GM19463 (cell line): ENCODE measurements around the gene SLC35E1.

Experiments used
- ATAC-seq: cut with Tn5 transposase; IDR thresholded peaks from one replicate; pipeline ENCODE4 v1.9.1; 2021; ENCODE audit warnings: mild to moderate bottlenecking, moderate library complexity; ENCODE audit not compliant: unreplicated experiment

SLC35E1 gene

GRCh38 chr19:16599655-16600346 lies 27.6 kb upstream of the SLC35E1 start:
- no peak for ATAC-seq

GRCh38 chr19:16598848-16599247 lies 26.6 kb upstream of the SLC35E1 start:
- ATAC-seq = no peak

DNA sequence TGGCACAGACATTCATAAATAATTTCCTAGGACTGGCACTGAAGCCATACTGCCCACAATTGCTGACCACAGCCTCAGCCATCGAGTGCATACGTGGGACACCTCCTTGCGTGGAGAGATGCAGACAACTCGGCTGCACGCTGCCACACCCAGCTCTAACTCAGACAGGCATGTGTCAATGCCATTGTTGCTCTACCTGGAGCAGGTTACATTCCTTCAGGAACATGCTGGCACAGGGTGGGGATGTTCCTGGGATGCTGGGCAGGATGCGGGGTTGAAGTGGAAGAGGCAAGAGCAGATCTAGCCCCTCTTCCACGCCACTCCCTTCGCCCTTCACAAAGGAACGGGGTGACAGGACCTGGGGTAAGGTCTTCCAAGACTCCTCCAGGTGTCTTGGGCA lies 24.2 kb upstream of the SLC35E1 start:
- ATAC-seq = no peak

DNA sequence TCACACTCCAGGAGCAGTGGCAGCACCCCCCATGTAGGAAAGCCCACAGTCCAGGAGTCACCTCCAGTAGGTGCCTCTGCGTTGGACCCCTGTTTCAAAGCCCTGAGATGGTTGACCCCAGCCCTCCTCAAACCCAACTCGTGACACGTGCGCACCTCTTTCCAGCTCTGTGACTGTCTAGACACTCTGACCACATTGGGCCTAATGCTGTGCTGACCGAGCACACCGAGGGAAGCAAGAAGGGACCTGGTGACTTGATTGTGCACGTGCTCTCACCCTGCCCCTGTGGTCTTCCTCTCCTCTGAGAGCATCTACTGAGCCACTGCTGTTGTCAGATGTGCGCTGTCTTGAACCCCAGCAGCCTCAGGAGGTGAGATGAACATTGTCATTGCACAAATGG lies 22.9 kb upstream of the SLC35E1 start:
- no peak for ATAC-seq

DNA sequence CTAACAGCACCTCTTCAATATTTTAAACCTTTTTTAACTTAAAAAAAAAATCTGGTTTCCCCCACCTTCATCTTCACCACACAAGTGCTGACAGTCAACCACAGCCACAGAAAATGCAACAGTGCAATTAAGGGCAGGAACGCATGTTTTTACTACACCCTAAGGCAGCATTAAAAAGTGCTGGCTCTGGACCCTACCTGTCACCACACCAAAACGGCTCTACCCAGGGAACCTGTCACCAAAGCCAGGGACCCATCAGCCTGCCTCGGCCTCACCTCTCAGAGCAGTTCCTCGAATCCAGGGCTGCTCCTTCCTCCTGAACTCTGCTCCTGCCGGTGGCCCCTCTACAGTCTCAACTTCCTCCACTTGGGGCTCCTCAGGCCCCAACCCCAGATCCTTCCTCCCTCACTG lies 22.5 kb upstream of the SLC35E1 start:
- ATAC-seq = no peak

DNA sequence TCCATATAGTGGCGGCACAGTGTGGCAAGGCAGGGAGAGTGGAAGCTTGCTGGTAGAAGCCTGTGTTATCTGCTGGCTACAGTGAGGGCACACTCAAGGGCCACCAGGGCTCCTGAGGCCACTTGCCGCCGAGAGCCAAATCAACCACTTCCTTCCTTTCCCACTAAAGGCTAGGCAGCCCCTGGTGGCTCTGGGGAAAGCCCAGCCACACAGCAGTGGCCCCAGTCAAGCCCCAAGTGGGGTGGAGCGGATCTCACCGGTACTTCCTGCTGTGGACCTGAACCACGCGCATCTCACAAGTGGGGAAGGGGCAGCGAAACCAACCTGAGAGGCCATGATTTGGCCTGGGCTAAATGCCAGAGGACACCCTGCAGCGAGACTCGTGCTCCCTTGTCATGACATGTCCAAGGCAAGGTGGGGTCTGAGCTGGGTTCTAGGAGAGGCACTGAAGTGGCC lies 21.9 kb upstream of the SLC35E1 start:
- ATAC-seq = no peak

- ATAC-seq = no peak
Measured at GRCh38 chr19:16593181-16593580, 21.0 kb upstream of the SLC35E1 start.

- ATAC-seq = no peak
Measured at GRCh38 chr19:16591803-16592556, 19.8 kb upstream of the SLC35E1 start.

- ATAC-seq = no peak
Measured at GRCh38 chr19:16590876-16591802, 18.9 kb upstream of the SLC35E1 start.

DNA sequence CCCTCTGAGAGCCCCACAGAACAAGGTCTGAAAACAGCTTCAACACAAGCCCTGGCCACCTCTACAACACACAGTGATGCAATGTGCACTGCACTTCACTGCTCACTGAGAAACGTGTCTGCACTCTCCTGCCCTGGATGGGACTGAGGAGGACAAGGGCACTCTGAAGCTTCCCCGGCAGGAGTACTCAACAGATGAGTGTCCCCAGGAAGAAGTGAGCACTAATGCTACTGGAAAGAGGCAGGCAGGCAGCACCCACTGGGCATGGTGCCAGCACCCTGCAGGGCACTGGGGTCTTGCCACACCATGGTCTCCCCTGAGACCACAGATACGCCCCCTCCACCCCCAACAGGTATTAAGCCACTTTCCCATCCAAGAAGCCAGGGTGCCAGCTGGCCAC lies 17.7 kb upstream of the SLC35E1 start:
- no peak for ATAC-seq

DNA sequence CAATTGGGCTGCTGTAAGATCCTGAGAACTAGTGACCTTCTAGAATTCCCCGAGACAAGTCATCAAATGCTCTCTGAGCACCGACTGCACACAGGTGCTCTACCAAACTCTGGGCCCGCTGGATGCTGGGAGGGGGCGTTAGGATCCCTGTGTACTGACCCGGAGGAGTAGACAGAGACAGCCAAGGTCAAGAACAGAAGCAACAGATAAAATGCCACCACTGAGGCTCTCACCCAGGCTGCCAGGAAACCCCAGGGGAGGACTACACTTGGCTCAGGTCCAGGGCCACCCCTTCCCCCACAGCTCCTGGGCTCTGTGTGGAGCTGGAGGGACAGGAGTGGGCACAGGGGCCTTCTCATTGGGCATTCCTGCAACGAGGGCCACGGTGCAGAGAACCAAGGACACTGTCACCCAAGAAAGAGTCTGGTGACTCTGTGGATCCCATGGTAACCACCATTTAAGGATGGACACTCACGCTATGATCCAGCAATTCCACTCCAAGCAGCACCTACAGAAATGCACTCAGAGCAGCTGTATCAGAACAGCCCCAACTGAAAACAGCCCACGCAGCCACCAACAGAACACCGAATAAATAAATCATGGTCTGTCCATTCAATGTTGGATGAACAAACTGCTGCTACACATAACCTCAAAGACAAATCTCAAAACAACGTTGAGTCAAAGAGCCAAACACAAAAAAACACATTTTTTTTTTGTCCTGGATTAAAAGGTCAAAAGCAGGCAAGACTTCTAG lies 16.8 kb upstream of the SLC35E1 start:
- ATAC-seq = peak; percentile 1

GRCh38 chr19:16587833-16588823 lies 15.9 kb upstream of the SLC35E1 start:
- ATAC-seq = peak; percentile 46

- ATAC-seq = no peak
Measured at GRCh38 chr19:16586991-16587832, 15.0 kb upstream of the SLC35E1 start.

DNA sequence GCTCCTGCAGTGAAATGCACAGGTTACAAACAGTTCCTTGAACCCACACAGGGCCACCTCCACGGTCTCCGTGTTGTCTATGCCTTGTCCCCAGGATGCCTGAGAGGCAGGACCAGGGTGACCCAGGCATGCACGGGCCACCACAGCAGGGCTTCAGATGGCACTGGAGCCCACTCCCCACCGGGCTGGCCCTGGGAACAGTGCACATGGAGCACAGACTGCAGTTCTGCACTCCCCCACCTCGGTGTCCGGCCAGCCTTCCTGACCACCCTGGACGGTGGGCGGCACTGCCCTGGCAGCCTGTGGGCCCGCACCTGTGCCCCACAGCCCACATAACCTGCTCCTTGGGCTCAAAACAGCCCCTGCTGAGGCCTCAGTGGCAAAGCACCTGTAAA lies 14.3 kb upstream of the SLC35E1 start:
- ATAC-seq = no peak

DNA sequence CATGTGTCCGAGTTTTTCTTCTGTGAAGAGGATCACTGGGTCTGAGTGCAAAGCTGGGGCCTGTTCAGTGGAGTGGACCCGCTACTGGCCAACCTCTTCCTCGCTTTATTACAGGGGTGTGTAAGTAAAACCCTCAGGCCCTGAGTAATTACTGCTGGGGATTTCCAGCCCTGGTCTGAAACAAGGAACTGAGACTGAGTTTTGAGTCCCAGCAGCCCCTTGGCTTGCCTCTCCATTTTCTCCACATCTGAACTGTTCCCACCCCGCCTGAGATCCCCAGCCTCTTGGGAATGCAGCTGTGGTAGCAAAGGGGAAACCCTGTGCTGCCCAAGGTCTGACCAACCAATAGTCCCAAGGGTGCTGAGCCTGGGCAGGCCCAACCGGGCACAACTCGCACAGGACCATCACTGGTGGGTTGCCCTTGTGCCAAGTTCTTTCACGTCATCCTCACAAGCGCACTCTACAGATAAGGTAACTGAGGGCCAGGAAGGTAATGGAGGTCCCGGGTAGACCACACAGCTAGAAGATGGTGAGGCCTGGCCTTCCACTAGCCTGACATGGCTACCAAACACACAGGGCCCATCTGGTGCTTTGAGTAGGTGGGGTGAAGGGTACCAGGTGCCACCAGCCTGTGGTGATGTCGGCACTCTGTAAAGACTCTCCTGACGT lies 13.7 kb upstream of the SLC35E1 start:
- peak; percentile 30 for ATAC-seq

DNA sequence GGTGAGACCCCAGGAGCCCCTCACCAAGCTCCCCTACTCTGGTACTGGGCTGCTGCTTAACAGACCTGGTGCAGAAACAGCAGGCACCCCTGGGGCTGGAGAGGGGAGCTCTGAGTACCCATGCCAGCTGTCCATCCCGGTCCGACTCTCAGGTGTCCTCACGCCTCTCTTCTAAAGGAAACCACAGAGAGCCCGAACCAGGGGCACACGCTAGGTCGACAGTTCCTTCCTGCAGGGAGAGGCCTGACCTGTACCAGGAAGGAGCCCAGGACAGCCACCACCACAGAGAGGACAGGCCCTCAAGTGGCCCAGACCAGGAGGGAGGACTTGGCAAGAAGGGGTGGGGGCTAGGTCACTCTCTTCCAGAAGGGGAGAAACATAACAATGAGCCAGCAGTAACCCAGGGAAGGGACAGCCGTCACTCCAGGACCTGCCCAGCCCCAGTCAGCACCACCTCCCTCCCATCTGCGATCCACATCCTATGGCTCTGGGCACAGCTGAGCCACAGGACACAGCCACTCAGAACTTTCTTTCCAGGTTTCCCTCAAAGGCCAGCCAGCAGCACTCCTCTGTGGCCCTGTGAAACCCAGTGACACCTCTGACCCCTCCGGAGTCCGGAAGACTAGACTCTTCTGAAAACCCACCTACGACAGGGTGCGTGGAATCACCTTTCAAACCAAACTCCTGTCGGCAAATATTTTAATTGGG lies 13.0 kb upstream of the SLC35E1 start:
- no peak for ATAC-seq
